Stimulated activated CD8-positive, alpha-beta memory T cell treated with anti-CD3 and anti-CD28 coated beads, Interleukin-4, amount 100 ng/mL, for 48 hours (primary cell): ENCODE data around the gene FHIT.
"Not testable (repeated sequence)": the region's sequence is repeated elsewhere in the genome, so short reads cannot be mapped to it uniquely, and the experiment has no call there.

Experiments used
- DNase-seq: peaks from one replicate; pipeline ENCODE4 v3.0.0-alpha.2; 2020

Gene FHIT

DNA sequence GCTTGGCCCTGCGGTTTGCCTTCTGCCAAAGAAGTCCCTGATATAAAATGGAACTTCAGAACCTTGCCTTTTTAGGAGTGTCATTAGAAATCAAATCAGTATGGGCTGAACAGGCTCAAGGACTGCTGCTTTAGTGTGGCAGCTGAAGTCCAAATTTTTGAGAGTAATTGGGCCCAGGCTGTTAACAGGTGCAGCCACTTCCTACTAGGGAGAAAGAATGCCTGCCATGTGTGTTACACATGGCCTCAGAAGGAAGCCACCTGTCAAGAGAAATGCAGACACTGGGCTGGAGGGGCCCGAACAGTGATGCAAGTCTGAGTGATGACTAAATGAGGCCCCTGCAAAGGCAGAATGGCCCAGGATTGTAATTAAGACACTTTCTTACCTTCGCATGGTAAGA, 1414.7 kb downstream of the FHIT start:
- no peak for DNase-seq

GRCh38 chr3:59832702-59833101, 1418.5 kb downstream of the FHIT start:
- no peak for DNase-seq

DNA sequence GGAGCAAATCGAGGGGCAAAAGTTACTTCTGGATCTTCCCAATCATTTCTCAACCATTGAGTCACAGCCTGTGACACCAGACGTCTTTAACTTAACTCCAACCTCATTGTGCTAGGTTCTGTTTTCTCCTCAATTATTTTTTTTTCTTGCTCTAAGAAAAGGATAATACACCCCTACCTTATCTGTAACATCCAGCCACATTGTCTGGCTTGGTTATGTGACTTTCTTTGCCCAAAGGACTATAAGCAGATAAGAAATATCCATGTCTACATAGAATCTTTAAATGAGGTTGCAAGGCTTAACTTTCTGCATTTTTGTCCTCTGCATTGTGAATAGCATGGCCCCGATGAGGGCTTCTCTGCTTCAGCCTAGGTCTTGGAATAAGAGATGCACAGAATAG, 1419.0 kb downstream of the FHIT start:
- no peak for DNase-seq

DNA sequence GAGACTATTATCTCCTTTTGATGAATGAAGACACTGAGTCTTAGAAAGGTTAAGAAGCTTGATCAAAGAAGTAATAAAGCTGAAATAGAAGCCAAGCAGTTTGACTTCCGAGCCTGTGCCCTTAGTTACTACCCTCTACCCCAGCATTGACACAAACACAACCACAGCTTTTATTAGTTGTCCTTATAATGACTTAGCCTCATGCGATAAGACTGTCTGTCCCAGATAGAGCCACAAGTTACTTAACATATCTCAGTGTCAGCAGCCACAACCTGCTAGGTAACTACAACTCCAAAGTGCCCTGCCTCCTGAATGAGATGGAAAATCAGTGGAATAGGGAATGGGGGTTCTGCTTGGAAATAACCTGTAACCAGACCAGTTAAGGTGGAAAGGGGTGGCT, 1419.9 kb downstream of the FHIT start:
- no peak for DNase-seq

DNA sequence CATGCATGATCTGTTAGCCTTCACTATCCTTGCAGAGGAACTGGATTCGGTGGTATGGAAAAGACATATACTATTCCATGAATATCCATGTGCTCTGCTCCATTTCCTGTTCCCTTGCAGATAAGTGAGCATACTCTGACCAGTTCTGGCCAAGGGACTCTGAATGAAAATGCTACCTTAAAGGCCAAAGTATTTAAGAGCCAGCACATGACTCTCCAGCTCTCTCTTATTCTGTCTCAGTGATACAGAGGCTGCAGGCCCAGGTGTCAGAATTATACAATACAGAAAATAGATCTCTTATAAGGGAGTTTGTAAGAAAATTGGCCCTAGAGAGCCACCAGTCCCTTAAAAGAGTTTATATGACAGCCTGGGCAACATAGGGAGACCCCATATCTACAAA, 1421.7 kb downstream of the FHIT start:
- DNase-seq = no peak

DNA sequence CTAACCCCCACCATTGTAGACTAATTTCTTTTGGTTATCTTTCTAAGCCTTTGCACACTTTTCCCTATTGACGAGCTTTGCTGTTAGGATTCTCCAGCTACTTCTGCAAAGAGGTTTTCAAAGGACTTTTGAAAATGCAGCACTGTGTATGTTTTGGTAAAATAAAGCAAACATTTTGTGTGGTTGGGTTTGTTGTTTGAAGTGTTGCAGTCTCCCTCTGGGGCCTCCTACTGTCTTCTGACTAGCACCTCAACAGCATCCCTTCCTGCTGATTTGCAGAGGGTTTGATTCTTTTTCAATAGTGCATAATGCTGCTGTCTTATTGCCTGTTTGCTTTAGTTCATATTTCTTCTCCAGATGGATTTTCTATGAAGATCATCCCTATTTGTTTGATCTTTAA, 1426.4 kb downstream of the FHIT start:
- no peak for DNase-seq

DNA sequence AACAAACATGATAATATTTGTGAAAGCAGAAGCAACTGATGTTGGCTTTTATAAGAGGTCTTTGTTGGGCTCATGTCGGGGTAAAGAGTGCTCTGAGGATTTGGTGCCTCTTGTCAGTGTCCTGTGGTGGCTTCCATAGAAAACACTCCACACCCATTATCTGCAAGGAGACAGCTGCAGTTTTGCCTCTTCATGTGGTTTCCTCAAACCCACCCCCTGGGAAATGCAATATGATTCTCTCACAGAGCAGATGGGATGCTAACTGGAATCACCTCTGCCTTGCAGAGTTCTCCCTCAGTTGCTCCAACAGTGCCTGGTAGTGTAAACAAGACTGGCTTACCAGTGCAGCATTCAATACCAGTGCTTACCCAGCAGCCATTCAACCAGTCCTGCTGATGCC, 1430.0 kb downstream of the FHIT start:
- no peak for DNase-seq

- no peak for DNase-seq
Measured at GRCh38 chr3:59820352-59820934, 1430.8 kb downstream of the FHIT start.

GRCh38 chr3:59818919-59819300, 1432.3 kb downstream of the FHIT start:
- no peak for DNase-seq

GRCh38 chr3:59818033-59818918, 1433.0 kb downstream of the FHIT start:
- DNase-seq = no peak

- DNase-seq = no peak
Measured at GRCh38 chr3:59817511-59817910, 1433.7 kb downstream of the FHIT start.

GRCh38 chr3:59816312-59816711, 1434.9 kb downstream of the FHIT start:
- DNase-seq = no peak

DNA sequence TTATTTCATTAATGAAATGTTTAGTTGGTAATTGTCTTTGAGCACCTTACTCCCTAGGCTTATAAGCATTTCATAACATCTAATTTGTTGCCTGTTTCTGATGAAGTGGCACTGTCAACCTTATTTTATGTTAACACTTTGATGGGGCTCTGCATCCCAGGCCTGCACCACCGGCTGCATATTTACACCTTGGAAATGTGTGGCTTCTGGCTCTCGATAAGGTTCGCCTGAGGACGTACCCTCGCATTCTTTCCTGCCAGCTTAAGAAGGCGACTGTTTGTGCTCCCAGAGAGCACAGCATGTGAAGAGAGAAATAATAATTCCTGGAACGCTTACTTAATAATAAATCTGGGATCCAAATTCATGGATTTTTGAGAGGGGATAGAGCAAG, 1438.1 kb downstream of the FHIT start:
- no peak for DNase-seq

DNA sequence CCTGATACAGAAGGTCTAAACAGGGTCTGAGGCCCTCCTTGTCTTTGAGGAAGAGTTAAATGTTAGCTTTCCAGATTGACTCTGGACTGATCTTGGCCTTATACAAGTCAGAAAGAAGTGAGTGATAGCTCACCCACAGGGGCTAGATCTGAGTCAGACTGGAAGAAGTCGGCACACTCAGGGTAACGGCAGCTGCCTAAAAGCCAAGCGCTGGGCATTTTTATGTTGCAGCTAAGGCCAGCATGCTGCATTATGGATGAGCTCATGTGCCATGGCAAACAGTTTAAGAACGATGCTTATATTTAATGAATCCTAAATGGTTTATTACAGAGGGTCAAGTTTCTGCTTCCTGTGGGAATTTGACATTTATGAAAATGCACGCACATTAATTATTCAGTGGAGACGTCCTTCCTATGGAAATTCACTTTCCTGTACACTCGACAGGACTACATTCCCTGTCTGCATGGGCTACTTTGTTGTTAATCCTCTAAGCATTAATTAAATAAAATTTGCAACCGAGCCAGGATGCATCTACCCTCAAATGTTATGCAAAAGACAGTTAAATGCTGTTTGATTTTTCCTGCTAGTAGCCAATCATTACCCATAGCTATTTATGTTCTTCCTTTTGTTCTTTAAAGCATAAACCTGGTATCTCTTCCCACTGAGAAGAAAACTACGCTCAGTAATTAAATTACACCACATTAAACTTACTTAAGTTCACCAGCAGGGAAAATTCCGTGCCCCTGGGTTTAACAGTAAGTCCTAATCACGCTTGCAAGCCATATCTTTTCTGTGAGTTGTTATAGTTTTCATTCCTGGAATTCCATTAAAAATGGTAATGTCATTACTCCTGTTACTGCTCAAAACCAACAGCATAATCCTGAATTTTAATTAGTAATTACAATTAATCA, 1438.8 kb downstream of the FHIT start:
- DNase-seq = no peak

DNA sequence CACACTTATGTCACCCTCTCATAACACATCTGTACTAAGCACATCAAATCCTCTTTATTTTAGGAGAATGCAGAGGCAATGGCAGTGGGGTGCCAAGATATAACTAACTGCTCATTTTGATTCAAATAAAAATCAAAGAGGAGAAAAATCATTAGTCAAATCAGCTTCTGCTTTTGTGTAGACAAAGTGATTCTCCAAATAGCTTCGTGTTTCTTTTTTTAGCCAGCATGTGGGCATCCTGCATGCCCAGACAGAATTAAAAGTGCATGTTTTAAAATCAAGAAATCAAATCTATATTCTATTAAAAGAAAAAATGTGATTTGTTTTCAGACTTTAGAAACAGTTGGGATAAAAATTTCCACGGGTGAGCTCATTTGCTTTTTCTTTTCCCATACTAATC, 1440.1 kb downstream of the FHIT start:
- DNase-seq = no peak

GRCh38 chr3:59810606-59811005, 1440.6 kb downstream of the FHIT start:
- DNase-seq = no peak

GRCh38 chr3:59809710-59810444, 1441.4 kb downstream of the FHIT start:
- no peak for DNase-seq

GRCh38 chr3:59809016-59809415, 1442.2 kb downstream of the FHIT start:
- DNase-seq = no peak

GRCh38 chr3:59808446-59808845, 1442.8 kb downstream of the FHIT start:
- no peak for DNase-seq

- DNase-seq = no peak
Measured at GRCh38 chr3:59803268-59803667, 1448.0 kb downstream of the FHIT start.

DNA sequence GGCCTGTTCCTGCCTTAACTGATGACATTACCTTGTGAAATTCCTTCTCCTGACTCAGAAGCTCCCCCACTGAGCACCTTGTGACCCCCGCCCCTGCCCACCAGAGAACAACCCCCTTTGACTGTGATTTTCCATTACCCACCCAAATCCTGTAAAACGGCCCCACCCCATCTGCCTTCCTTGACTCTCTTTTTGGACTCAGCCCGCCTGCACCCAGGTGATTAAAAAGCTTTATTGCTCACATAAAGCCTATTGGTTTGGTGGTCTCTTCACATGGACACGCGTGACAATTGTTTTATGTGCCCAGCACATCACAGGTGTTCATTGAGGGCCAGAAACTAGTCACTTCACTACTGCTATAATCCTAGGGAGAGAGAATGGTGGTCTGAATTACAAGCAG, 1448.8 kb downstream of the FHIT start:
- DNase-seq = not testable (repeated sequence)

- DNase-seq = no peak
Measured at GRCh38 chr3:59802045-59802444, 1449.2 kb downstream of the FHIT start.

DNA sequence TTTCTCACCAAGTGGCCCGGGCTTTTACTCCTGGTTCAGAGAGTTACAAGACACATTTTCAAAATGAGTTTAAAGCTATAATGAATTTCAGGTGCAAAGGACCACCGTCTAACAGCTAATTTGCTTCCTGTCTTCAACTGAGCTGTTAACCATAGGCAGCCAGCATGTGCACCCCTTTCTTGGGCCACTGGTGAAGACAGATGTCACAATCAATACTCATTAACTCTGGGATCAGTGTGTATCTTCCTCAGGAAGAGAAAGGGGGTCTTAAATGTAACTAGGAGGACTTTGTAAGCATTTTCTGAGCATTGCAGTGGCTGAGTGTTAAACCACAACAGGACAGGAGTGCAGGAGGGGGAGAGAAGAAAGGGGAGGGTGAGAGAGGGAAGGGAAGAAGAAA, 1450.8 kb downstream of the FHIT start:
- no peak for DNase-seq
